ENCODE measurements around the gene SCFD2. TPM values are rescaled to one million over a fixed set of nuclear protein-coding genes. Genes with fewer than 3 reads are reported as not detected.

The SCFD2 gene
- polyA plus RNA-seq, 3 donors = 5.4 to 9.4 (median 6.7) TPM

DNA sequence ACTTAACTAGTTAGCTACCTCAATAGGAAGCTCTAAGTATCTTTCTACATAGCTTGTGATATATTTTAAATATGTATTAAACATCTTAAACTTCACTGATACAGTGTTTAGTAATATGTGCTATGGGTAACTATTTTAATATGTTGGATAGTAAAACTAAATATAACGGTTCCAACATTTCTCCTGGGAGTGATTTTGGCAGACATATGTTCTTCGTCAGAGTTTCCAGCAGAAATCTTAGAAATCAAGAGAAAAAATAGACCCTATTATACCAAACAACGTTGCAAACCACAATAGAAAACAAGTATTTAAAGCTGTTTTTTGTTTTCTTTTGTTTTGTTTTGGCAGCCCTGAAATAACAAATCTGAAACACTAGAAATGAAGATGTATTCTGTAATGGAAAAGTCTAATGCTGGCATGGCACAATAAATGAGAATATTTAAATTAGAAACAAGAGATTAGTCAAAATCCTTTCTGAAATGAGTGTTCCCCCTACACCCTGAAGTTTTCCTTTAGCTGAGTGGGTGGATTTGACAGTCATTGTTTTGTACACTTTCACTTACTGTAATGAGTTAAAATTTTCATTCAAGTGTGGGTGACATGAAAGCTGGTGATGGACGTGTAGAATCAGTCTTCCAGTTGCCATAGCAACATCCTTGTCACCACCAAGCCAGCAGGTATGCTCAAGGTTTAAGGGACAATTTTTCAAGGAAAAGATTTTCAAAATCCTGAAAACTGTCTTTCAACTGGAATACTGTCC lies 233.5 kb downstream of the SCFD2 start:
- H4K20me1 ChIP-seq (ENCODE audit: insufficient read depth, low read length) = no peaks in the 10 kb centered on the region
- no peaks in the 10 kb centered on the region for H3K27me3 Mint-ChIP-seq (ENCODE audit: low read depth in 3 of 3)
- H3K9me3 ChIP-seq (replicated peaks in 1 of 2; ENCODE audit: control insufficient read depth in 1 of 2, insufficient read depth in 1 of 2, low read length in 2 of 2) = no peaks in the 10 kb centered on the region
- no peaks in the 10 kb centered on the region for H3K4me1 Mint-ChIP-seq
- no peaks in the 10 kb centered on the region for H3K36me3 ChIP-seq (replicated peaks in 1 of 2; ENCODE audit: control insufficient read depth in 1 of 2, insufficient read depth in 2 of 2, low read length in 2 of 2)
- H3K4me2 ChIP-seq (replicated peaks; ENCODE audit: extremely low read depth, low read length, poor library complexity, severe bottlenecking) = no peak overlapping the region
- intact Hi-C loops (cut with micrococcal nuclease) = no loop called here
- WGBS (ENCODE audit: insufficient coverage) = no CpG with 5 or more reads among the region's 4 CpGs
- TF ChIP-seq, protein P1, sequence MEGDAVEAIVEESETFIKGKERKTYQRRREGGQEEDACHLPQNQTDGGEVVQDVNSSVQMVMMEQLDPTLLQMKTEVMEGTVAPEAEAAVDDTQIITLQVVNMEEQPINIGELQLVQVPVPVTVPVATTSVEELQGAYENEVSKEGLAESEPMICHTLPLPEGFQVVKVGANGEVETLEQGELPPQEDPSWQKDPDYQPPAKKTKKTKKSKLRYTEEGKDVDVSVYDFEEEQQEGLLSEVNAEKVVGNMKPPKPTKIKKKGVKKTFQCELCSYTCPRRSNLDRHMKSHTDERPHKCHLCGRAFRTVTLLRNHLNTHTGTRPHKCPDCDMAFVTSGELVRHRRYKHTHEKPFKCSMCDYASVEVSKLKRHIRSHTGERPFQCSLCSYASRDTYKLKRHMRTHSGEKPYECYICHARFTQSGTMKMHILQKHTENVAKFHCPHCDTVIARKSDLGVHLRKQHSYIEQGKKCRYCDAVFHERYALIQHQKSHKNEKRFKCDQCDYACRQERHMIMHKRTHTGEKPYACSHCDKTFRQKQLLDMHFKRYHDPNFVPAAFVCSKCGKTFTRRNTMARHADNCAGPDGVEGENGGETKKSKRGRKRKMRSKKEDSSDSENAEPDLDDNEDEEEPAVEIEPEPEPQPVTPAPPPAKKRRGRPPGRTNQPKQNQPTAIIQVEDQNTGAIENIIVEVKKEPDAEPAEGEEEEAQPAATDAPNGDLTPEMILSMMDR (IDR thresholded peaks at IDR 0.05) = no peak
- no peak overlapping the region for H2AFZ ChIP-seq (ENCODE audit: insufficient read depth, low read depth, low read length, poor library complexity, severe bottlenecking)
- no peak overlapping the region for H3K27ac ChIP-seq (ENCODE audit: low read depth in 1 of 2, low read length in 2 of 2)
- no peak for DNase-seq
- H3K4me3 ChIP-seq (replicated peaks in 1 of 3; ENCODE audit: low read depth in 2 of 3, low read length in 3 of 3) = no peak overlapping the region
- no peaks in the 10 kb centered on the region for H3K27me3 ChIP-seq (ENCODE audit: control insufficient read depth in 2 of 2, insufficient read depth in 2 of 2, low read length in 2 of 2)
- H3K9me3 Mint-ChIP-seq = peaks cover 0 to 2% (median 0%) of the 10 kb centered on the region in 7 donors
- H3K79me2 ChIP-seq (ENCODE audit: insufficient read depth, low read length) = no peaks in the 10 kb centered on the region
- H3K4me1 ChIP-seq (ENCODE audit: control insufficient read depth in 1 of 2, insufficient read depth in 2 of 2, low read length in 2 of 2) = no peaks in the 10 kb centered on the region
- H3K4me3 Mint-ChIP-seq = no peak overlapping the region
- H3K9ac ChIP-seq (ENCODE audit: insufficient read depth, low read length, poor library complexity, severe bottlenecking) = no peak overlapping the region
- peaks cover 0 to 6% of the 10 kb centered on the region in 2 donors for H3K36me3 Mint-ChIP-seq
- no peak overlapping the region for H3K27ac Mint-ChIP-seq

DNA sequence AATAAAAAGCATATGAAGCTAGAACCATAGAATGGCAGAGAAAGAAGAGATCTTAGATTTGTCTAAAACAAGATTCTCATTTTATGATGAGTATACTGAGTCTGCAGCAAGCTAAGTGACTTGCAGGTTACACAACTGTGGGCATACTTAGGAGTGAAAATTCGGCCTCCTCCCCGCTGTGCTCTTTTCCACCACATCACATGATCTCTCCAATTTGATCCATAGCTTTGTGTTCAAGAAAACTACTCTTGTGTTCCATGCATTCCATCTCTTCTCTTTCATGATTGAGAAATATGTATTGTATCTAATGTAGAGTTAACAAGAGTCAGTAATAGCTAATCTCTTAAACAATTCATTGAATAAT lies 234.3 kb downstream of the SCFD2 start:
- Histone ChIP-seq H4K20me1 (ENCODE audit: insufficient read depth, low read length) (no peaks in the 10 kb centered on the region), H3K9me3 (replicated peaks in 1 of 2; ENCODE audit: control insufficient read depth in 1 of 2, insufficient read depth in 1 of 2, low read length in 2 of 2) (no peaks in the 10 kb centered on the region), H3K36me3 (replicated peaks in 1 of 2; ENCODE audit: control insufficient read depth in 1 of 2, insufficient read depth in 2 of 2, low read length in 2 of 2) (no peaks in the 10 kb centered on the region), H3K4me2 (replicated peaks; ENCODE audit: extremely low read depth, low read length, poor library complexity, severe bottlenecking) (no peak overlapping the region), H3K9ac (ENCODE audit: insufficient read depth, low read length, poor library complexity, severe bottlenecking) (no peak overlapping the region), H3K79me2 (ENCODE audit: insufficient read depth, low read length) (no peaks in the 10 kb centered on the region), H3K4me1 (ENCODE audit: control insufficient read depth in 1 of 2, insufficient read depth in 2 of 2, low read length in 2 of 2) (no peaks in the 10 kb centered on the region), H3K4me3 (replicated peaks in 1 of 3; ENCODE audit: low read depth in 2 of 3, low read length in 3 of 3) (no peak overlapping the region), H3K27ac (ENCODE audit: low read depth in 1 of 2, low read length in 2 of 2) (no peak overlapping the region), H2AFZ (ENCODE audit: insufficient read depth, low read depth, low read length, poor library complexity, severe bottlenecking) (no peak overlapping the region), H3K27me3 (ENCODE audit: control insufficient read depth in 2 of 2, insufficient read depth in 2 of 2, low read length in 2 of 2) (no peaks in the 10 kb centered on the region)
- peaks cover 0 to 2% (median 0%) of the 10 kb centered on the region in 7 donors for H3K9me3 Mint-ChIP-seq
- peaks cover 3 to 6% of the 10 kb centered on the region in 2 donors for H3K36me3 Mint-ChIP-seq
- H3K27ac Mint-ChIP-seq = no peak overlapping the region
- H3K4me1 Mint-ChIP-seq = no peaks in the 10 kb centered on the region
- no peak overlapping the region for H3K4me3 Mint-ChIP-seq
- intact Hi-C loops (cut with micrococcal nuclease) = no loop called here
- WGBS (ENCODE audit: insufficient coverage) = no CpG with 5 or more reads among the region's 2 CpGs
- TF ChIP-seq, protein P1 (IDR thresholded peaks at IDR 0.05) = no peak
- no peaks in the 10 kb centered on the region for H3K27me3 Mint-ChIP-seq (ENCODE audit: low read depth in 3 of 3)
- DNase-seq = no peak
